Urinary bladder (tissue), 4 donors: ENCODE measurements around the gene SDR39U1. TPM values are rescaled to one million over a fixed set of nuclear protein-coding genes. Genes with fewer than 3 reads are reported as not detected.
A peak's percentile ranks its signal among the peaks of the same experiment; 100 is the strongest.
"Not testable (repeated sequence)": the region's sequence is repeated elsewhere in the genome, so short reads cannot be mapped to it uniquely, and the experiment has no call there.

ENCODE experiments used
- DNase-seq: peaks from one replicate; pipeline ENCODE4 v3.0.0-alpha.2; 2015; ENCODE audit errors: extremely low spot score
- H3K27ac ChIP-seq: one replicate; pipeline ENCODE4 v1.5.1; 2013; ENCODE audit warnings: low read depth, mild to moderate bottlenecking, moderate library complexity
- H3K36me3 ChIP-seq: one replicate; pipeline ENCODE4 v1.6.1; 2013; ENCODE audit warnings: mild to moderate bottlenecking, moderate library complexity; ENCODE audit not compliant: insufficient read depth
- H3K4me1 ChIP-seq: one replicate; pipeline ENCODE4 v1.6.1; 2013; ENCODE audit warnings: mild to moderate bottlenecking, moderate library complexity; ENCODE audit not compliant: insufficient read depth
- H3K4me3 ChIP-seq: one replicate; pipeline ENCODE4 v1.5.1; 2013; ENCODE audit warnings: low read depth, low read length
- WGBS: extraction: QIAGEN DNeasy Blood & Tissue Kit; methylation state at CpG from one replicate; pipeline ENCODE4 v1.1.7; 2013; 5-methylcytosine and 5-hydroxymethylcytosine counted together
- polyA plus RNA-seq: library from polyadenylated mRNA; stranded (reverse); fragments of 200-250 nt; gene quantifications from one replicate; pipeline ENCODE4 v1.2.3, GENCODE V29; 2013
- total RNA-seq: library from RNA; depleted of rRNA; stranded (reverse); fragments of >200 nt; gene quantifications from one replicate; pipeline ENCODE4 v1.2.3, GENCODE V29; 2014
- donor health status: healthy with polysubstance abuse.
- donor health status: healthy.

Gene SDR39U1
- total RNA-seq (12.3 TPM), polyA plus RNA-seq (70.9 TPM)

GRCh38 chr14:24442240-24443052, at the start of gene SDR39U1:
TSS of gene SDR39U1 (minus strand) at chr14:24442776. CDS start at chr14:24442769, 7 bp downstream.
- H3K4me3 ChIP-seq, result peak within 1 kb of the TSS; percentile 50
- under 1% methylated on average over 52 of the region's 52 CpGs for whole genome bisulfite sequencing
- H3K36me3 ChIP-seq, result peaks cover 3% of the 10 kb centered on the region
- H3K27ac ChIP-seq, result peak within 1 kb of the TSS; percentile 95
- H3K4me1 ChIP-seq, result no peaks in the 10 kb centered on the region
- DNase-seq, result peak; percentile 98

GRCh38 chr14:24491586-24492408, 49.2 kb upstream of the SDR39U1 start:
- H3K4me3 ChIP-seq, H3K27ac ChIP-seq, DNase-seq, H3K4me1 ChIP-seq, H3K36me3 ChIP-seq: not testable (repeated sequence)
- WGBS, result 78% methylated on average over 19 of the region's 19 CpGs

- Histone ChIP-seq H3K27ac (no peak overlapping the region), H3K4me3 (no peak overlapping the region), H3K36me3 (no peaks in the 10 kb centered on the region), H3K4me1 (no peaks in the 10 kb centered on the region)
- DNase-seq, result no peak
- WGBS, result 48% methylated on average over 4 of the region's 4 CpGs
These were observed 41.2 kb upstream of the SDR39U1 start for GRCh38 chr14:24483604-24484252.

- WGBS, result 61% methylated on average over 2 of the region's 2 CpGs
These were observed 40.2 kb upstream of the SDR39U1 start for GRCh38 chr14:24482699-24483303.

GRCh38 chr14:24481622-24482324, 39.2 kb upstream of the SDR39U1 start:
- no peak overlapping the region for H3K27ac ChIP-seq
- no peak for DNase-seq
- 43% methylated on average over 23 of the region's 23 CpGs for WGBS

More at GRCh38 chr14:24482699-24483303, 40.2 kb upstream of the SDR39U1 start:
- not testable (repeated sequence) for H3K27ac ChIP-seq, DNase-seq, H3K4me1 ChIP-seq, H3K36me3 ChIP-seq, H3K4me3 ChIP-seq

GRCh38 chr14:24479999-24480398, 37.4 kb upstream of the SDR39U1 start:
- 0% methylated on average over 1 of the region's 1 CpG for WGBS
- not testable (repeated sequence) for H3K4me3 ChIP-seq, DNase-seq, H3K36me3 ChIP-seq, H3K27ac ChIP-seq, H3K4me1 ChIP-seq

More at GRCh38 chr14:24481622-24482324, 39.2 kb upstream of the SDR39U1 start:
- Histone ChIP-seq H3K36me3 (no peaks in the 10 kb centered on the region), H3K4me3 (no peak overlapping the region), H3K4me1 (no peaks in the 10 kb centered on the region)

- no peak for DNase-seq
- no peaks in the 10 kb centered on the region for H3K4me1 ChIP-seq
- H3K4me3 ChIP-seq, result no peak overlapping the region
- 81% methylated on average over 4 of the region's 4 CpGs for WGBS
- H3K36me3 ChIP-seq, result no peaks in the 10 kb centered on the region
- no peak overlapping the region for H3K27ac ChIP-seq
These were observed 32.7 kb upstream of the SDR39U1 start for GRCh38 chr14:24475261-24475660.

- Histone ChIP-seq H3K4me3 (no peak overlapping the region), H3K36me3 (no peaks in the 10 kb centered on the region), H3K27ac (no peak overlapping the region), H3K4me1 (no peaks in the 10 kb centered on the region)
- no peak for DNase-seq
- WGBS, result 73% methylated on average over 12 of the region's 12 CpGs
These were observed 30.6 kb upstream of the SDR39U1 start for GRCh38 chr14:24473211-24473610.

- H3K27ac ChIP-seq, H3K4me1 ChIP-seq, H3K4me3 ChIP-seq, DNase-seq, H3K36me3 ChIP-seq: not testable (repeated sequence)
- 87% methylated on average over 2 of the region's 2 CpGs for WGBS
These were observed 27.9 kb upstream of the SDR39U1 start for GRCh38 chr14:24470450-24470849.

- no peak overlapping the region for H3K27ac ChIP-seq
- WGBS, result 87% methylated on average over 3 of the region's 3 CpGs
- no peaks in the 10 kb centered on the region for H3K36me3 ChIP-seq
- DNase-seq, result no peak
- no peak overlapping the region for H3K4me3 ChIP-seq
- H3K4me1 ChIP-seq, result no peaks in the 10 kb centered on the region
These were observed 23.2 kb upstream of the SDR39U1 start for GRCh38 chr14:24465805-24466204.

GRCh38 chr14:24465368-24465767, 22.8 kb upstream of the SDR39U1 start:
- Histone ChIP-seq H3K27ac (no peak overlapping the region), H3K4me3 (no peak overlapping the region), H3K36me3 (no peaks in the 10 kb centered on the region), H3K4me1 (no peaks in the 10 kb centered on the region)
- WGBS, result 98% methylated on average over 3 of the region's 3 CpGs
- DNase-seq, result no peak

GRCh38 chr14:24463884-24464785, 21.6 kb upstream of the SDR39U1 start:
- WGBS, result 63% methylated on average over 4 of the region's 4 CpGs
- Histone ChIP-seq H3K36me3 (no peaks in the 10 kb centered on the region), H3K27ac (no peak overlapping the region), H3K4me3 (no peak overlapping the region), H3K4me1 (no peaks in the 10 kb centered on the region)
- DNase-seq, result no peak
